ENCODE data around the gene MYPOP.

Gene MYPOP

DNA sequence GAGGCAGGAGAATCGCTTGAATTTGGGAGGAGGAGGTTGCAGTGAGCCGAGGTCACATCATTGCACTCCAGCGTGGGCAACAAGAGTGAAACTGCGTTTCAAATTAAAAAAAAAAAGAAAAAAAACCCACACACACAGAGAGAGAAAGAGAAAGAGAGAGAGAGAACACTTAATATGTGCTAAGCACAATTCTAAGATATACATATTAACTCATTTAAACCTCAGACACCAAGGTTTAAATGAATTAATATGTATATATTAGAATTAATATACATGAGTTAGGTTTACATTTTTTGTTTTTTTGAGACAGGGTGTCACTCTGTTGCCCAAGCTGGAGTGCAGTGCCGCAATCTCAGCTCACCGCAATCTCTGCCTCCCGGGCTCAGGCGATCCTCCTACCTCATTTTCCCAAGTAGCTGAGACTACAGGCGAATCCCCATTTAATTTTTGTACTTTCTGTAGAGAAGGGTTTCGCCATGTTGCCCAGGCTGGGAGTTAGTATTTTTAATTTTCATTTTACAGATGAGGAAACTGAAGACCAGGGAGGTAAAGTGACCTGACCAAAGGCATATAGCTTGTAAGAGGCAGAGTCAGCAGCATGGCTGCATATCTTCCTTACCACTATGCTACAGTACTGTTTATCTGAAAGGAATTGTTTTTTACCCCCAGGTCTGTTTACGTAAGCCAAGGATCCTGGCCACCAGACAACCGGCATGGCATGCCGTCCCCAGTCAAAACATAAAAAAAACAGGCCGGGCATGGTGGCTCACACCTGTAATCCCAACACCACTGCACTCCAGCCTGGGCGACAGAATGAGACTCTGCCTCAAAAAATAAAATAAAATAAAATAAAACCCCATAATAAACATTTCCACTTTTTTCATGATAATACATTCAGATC lies 41.8 kb downstream of the MYPOP start:
- in situ Hi-C loops (cut with HindIII; ENCODE audit: low sequenced_read_pairs) = no loop called here
- TF ChIP-seq, protein P1, sequence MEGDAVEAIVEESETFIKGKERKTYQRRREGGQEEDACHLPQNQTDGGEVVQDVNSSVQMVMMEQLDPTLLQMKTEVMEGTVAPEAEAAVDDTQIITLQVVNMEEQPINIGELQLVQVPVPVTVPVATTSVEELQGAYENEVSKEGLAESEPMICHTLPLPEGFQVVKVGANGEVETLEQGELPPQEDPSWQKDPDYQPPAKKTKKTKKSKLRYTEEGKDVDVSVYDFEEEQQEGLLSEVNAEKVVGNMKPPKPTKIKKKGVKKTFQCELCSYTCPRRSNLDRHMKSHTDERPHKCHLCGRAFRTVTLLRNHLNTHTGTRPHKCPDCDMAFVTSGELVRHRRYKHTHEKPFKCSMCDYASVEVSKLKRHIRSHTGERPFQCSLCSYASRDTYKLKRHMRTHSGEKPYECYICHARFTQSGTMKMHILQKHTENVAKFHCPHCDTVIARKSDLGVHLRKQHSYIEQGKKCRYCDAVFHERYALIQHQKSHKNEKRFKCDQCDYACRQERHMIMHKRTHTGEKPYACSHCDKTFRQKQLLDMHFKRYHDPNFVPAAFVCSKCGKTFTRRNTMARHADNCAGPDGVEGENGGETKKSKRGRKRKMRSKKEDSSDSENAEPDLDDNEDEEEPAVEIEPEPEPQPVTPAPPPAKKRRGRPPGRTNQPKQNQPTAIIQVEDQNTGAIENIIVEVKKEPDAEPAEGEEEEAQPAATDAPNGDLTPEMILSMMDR (IDR thresholded peaks at IDR 0.05; ENCODE audit: low read depth, low read length) = no peak
- DNase-seq (ENCODE audit: low read depth, low spot score) = no peak
- H3K4me3 ChIP-seq (ENCODE audit: low read depth, low read length) = no peak overlapping the region

DNA sequence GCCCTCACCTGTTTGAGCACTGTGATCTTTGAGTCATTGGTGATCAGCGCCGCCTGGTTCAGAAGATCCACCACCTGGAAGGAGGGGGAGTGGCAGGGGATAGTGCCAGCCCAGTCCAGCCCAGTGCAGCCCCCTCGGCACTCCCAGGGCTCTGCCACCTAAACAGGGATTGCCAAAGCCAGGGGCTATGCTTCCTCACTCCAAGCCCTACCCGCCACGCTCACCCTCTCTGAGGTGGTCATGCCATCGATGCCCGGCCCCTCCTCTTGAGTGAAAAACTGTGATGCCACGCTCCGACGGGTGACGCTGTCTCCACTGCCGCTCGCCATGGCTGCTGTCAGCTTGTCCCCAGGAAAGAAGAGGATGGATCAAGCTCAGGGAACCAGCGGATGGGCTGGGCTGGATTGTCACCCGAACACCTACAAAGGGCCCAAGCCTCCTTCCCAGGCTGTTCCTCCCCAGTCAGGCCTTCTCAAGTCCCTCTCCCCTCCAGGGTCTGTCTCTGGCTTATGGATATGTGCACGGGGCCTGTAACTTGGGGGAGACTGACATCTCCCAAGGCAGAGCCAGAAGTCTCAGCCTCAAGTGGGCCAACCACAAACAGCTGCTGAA lies 48.1 kb downstream of the MYPOP start:
- TF ChIP-seq, protein P1 (IDR thresholded peaks at IDR 0.05; ENCODE audit: low read depth, low read length) = no peak
- H3K4me3 ChIP-seq (ENCODE audit: low read depth, low read length) = no peak overlapping the region
- DNase-seq (ENCODE audit: low read depth, low spot score) = no peak
- in situ Hi-C loops (cut with HindIII; ENCODE audit: low sequenced_read_pairs) = no loop called here

DNA sequence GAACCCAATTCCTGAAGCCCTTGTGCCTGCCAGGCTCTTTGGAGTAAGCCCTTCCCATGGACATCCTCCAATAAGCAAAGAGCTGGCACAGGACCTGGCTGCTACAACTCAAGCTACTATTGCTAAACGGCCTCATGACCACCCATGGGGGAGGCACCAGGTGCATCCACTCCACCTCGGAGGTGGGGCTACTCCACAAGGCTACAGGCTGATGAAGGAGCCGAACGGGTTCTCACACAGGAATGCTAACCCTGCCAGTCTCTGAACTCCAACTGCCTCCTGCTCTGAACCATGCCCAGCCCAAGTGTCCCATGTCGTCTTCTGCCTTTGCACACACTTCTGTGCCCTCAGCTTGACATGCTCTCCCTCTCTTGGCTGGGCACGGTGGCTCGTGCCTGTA lies 49.4 kb downstream of the MYPOP start:
- no peak for DNase-seq (ENCODE audit: low read depth, low spot score)
- in situ Hi-C loops (cut with HindIII; ENCODE audit: low sequenced_read_pairs) = no loop called here
- TF ChIP-seq, protein P1 (IDR thresholded peaks at IDR 0.05; ENCODE audit: low read depth, low read length) = no peak
- no peak overlapping the region for H3K4me3 ChIP-seq (ENCODE audit: low read depth, low read length)

DNA sequence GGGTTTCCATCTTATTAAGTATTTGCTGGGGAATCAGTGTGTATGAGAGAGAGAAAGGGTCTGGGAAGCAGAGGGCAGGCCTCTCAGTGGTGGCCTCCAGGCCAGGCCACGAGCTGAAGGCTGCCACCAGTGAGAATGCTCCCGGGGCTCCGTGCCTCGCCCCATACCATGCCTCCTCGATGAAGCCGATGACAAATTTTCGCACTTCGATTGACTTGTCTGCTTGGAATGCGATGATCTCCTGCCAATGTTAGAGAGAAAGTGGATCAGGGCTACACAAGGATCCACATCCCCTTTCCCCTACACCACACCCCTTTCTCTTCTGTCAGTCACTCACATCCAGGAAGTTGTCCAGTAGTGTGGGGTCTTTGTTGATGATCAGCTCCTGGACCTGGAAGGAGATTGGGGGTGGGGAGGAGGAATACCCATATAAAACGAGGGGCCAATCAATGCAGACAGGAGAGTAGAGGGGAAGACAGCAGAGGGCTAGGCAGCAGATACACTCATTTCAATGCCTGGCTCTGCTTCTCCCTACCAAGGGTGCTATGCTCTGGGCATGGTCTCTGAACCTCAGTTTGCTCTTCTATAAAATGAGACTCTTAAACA lies 50.2 kb downstream of the MYPOP start:
- no peak overlapping the region for H3K4me3 ChIP-seq (ENCODE audit: low read depth, low read length)
- no peak for DNase-seq (ENCODE audit: low read depth, low spot score)
- in situ Hi-C loops (cut with HindIII; ENCODE audit: low sequenced_read_pairs) = no loop called here
- TF ChIP-seq, protein P1 (IDR thresholded peaks at IDR 0.05; ENCODE audit: low read depth, low read length) = no peak

DNA sequence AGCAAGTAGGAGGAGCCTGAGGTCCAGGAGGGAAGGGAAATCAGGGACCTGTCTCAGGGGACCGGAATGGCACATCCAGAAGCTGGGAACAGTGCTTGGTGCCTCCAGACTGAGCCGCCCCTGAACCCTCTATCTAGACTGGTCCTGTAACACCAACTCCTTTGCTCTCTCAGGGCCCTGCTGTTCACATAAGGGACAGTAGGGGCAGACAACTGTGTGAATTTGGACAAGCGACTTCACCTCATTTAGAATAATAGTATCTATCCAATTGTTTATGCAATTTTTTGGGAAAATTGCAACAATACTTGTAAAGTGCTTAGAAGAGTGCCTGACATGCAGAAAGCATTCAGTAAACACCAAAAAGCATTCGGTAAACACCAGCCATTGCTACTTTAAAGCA lies 53.5 kb downstream of the MYPOP start:
- in situ Hi-C loops (cut with HindIII; ENCODE audit: low sequenced_read_pairs) = no loop called here
- no peak for DNase-seq (ENCODE audit: low read depth, low spot score)
- TF ChIP-seq, protein P1 (IDR thresholded peaks at IDR 0.05; ENCODE audit: low read depth, low read length) = peak; percentile 46
- no peak overlapping the region for H3K4me3 ChIP-seq (ENCODE audit: low read depth, low read length)

DNA sequence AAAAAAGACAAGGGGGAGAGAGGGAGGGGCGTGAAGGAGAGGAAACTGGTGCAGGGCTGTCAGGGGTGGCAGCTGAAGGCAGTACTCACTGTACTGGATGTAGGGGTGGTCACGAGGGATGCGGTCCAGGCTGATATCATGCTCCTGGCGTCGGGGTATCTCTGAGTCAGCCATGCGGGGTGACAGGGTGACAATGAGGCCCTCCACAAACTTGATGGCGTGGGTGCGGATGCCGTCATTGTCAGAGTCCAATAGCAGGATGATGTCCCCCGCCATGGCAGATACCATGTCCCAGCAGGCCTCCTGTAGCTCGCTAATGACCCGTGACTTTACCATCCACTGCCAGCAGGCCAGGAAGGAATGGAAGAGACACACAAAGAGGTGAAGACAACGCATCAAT lies 54.8 kb downstream of the MYPOP start:
- H3K4me3 ChIP-seq (ENCODE audit: low read depth, low read length) = no peak overlapping the region
- no peak for DNase-seq (ENCODE audit: low read depth, low spot score)
- TF ChIP-seq, protein P1 (IDR thresholded peaks at IDR 0.05; ENCODE audit: low read depth, low read length) = no peak
- in situ Hi-C loops (cut with HindIII; ENCODE audit: low sequenced_read_pairs) = no loop called here

All from astrocyte of the spinal cord (primary cell).